Smooth muscle cell (in vitro differentiated cells): ENCODE data around the gene NSL1. TPM values are rescaled to one million over a fixed set of nuclear protein-coding genes. Genes with fewer than 3 reads are reported as not detected.
"Not testable (repeated sequence)": the region's sequence is repeated elsewhere in the genome, so short reads cannot be mapped to it uniquely, and the experiment has no call there.

Experiments used
- DNase-seq: peaks from one replicate; lab custom pipeline; 2025; ENCODE audit not compliant: unreplicated experiment; lab: John Stamatoyannopoulos, UW
- H2AFZ ChIP-seq: fragments of 200-600 bp; sonication (generic); 2 replicates; pipeline ENCODE4 v1.6.0; 2016; ENCODE audit warnings: antibody characterized with exemption, low read depth, mild to moderate bottlenecking
- H3F3A ChIP-seq: fragments of 200-600 bp; sonication (generic); 2 replicates; pipeline ENCODE4 v1.6.0; 2017; ENCODE audit warnings: antibody characterized with exemption, low read depth
- H3K27ac ChIP-seq: fragments of 200-600 bp; sonication (generic); 2 replicates; pipeline ENCODE4 v1.5.1; 2016; ENCODE audit warnings: low read depth, mild to moderate bottlenecking
- H3K27me3 ChIP-seq: fragments of 200-600 bp; sonication (generic); 2 replicates; pipeline ENCODE4 v1.6.1; 2016; ENCODE audit warnings: low read depth, mild to moderate bottlenecking
- H3K36me3 ChIP-seq: fragments of 200-600 bp; sonication (generic); 2 replicates; pipeline ENCODE4 v1.5.1; 2016; ENCODE audit warnings: low read depth
- H3K4me1 ChIP-seq: fragments of 200-600 bp; sonication (generic); 2 replicates; pipeline ENCODE4 v1.5.1; 2016; ENCODE audit warnings: low read depth
- H3K4me2 ChIP-seq: fragments of 200-600 bp; sonication (generic); 2 replicates; pipeline ENCODE4 v1.6.0; 2016; ENCODE audit warnings: mild to moderate bottlenecking
- H3K4me3 ChIP-seq: fragments of 200-600 bp; sonication (generic); 2 replicates; pipeline ENCODE4 v1.5.1; 2016; ENCODE audit warnings: mild to moderate bottlenecking
- H3K79me2 ChIP-seq: fragments of 200-600 bp; sonication (generic); 2 replicates; pipeline ENCODE4 v1.6.0; 2016; ENCODE audit warnings: low read depth, mild to moderate bottlenecking
- H3K9ac ChIP-seq: fragments of 200-600 bp; sonication (generic); 2 replicates; pipeline ENCODE4 v1.6.0; 2016; ENCODE audit warnings: low read depth
- H3K9me3 ChIP-seq: fragments of 200-600 bp; sonication (generic); replicated peaks from 2 replicates; pipeline ENCODE4 v1.5.1; 2016; ENCODE audit warnings: low read depth
- H4K20me1 ChIP-seq: fragments of 200-600 bp; sonication (generic); 2 replicates; pipeline ENCODE4 v1.6.0; 2016; ENCODE audit warnings: low read depth
- WGBS: methylation state at CpG from one replicate; pipeline ENCODE4 v1.1.7; 2016; ENCODE audit warnings: low lambda C conversion rate; 5-methylcytosine and 5-hydroxymethylcytosine counted together
- polyA plus RNA-seq: library from polyadenylated mRNA; unstranded; fragments of >200 nt; fragmentation: Nextera tagmentation; extraction: Ambion mirVana; gene quantifications from 2 replicates; pipeline ENCODE4 v1.2.1, GENCODE V29; 2016
- total RNA-seq: library from RNA; depleted of rRNA; stranded (reverse); fragments of >200 nt; gene quantifications from 2 replicates; pipeline ENCODE4 v1.2.3, GENCODE V29; 2014
- TF ChIP-seq, protein P1 (sequence below): fragments of 200-600 bp; sonication (generic); IDR thresholded peaks from 2 replicates; pipeline ENCODE4 v1.5.1; 2017; ENCODE audit warnings: borderline replicate concordance, mild to moderate bottlenecking, antibody characterized with exemption; ENCODE audit not compliant: insufficient read depth, poor library complexity, severe bottlenecking

NSL1 gene
- total and polyA plus RNA-seq, 2 experiments from 2014 or later: 30.9 to 34.5 TPM

DNA sequence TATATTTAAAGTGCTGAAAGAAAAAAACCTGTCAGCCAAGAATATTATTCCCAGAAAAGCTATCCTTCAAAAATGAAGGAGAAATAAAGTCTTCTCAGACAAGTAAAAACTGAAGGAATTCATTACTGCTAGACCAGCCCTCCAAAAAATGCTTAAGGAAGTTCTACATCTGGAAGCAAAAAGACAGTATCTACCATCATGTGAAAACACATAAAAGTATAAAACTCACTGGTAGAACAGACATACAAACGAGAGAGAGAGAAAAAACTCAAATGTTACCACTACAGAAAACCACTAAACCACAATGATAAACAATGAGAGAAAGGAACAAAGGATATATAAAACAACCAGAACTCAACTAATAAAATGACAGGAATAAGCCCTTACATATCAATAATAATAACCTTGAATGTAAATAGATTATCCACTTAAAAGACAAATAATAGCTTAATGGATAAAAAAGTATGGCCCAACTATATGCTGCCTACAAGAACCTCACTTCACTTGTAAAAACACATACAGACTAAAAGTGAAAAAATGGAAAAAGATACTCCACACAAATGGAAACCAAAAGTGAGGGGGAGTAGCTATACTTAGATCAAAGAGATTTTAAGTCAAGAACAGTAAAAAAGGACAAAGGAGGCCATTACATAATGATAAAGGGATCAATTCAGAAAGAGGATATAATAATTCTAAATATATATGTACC is 22.0 kb downstream of the NSL1 start:
- Histone ChIP-seq H3K79me2 (peaks cover 35% of the 10 kb centered on the region), H3K9me3 (peaks cover 4% of the 10 kb centered on the region), H3K36me3 (peaks cover 7% of the 10 kb centered on the region), H4K20me1 (no peaks in the 10 kb centered on the region), H2AFZ (no peak overlapping the region), H3K4me3 (no peak overlapping the region), H3K4me2 (no peak overlapping the region), H3K4me1 (no peaks in the 10 kb centered on the region), H3F3A (no peaks in the 10 kb centered on the region), H3K27me3 (no peaks in the 10 kb centered on the region), H3K9ac (no peak overlapping the region), H3K27ac (no peak overlapping the region)
- 55% methylated on average over 1 of the region's 1 CpG for WGBS
- no peak for DNase-seq
- TF ChIP-seq, protein P1, sequence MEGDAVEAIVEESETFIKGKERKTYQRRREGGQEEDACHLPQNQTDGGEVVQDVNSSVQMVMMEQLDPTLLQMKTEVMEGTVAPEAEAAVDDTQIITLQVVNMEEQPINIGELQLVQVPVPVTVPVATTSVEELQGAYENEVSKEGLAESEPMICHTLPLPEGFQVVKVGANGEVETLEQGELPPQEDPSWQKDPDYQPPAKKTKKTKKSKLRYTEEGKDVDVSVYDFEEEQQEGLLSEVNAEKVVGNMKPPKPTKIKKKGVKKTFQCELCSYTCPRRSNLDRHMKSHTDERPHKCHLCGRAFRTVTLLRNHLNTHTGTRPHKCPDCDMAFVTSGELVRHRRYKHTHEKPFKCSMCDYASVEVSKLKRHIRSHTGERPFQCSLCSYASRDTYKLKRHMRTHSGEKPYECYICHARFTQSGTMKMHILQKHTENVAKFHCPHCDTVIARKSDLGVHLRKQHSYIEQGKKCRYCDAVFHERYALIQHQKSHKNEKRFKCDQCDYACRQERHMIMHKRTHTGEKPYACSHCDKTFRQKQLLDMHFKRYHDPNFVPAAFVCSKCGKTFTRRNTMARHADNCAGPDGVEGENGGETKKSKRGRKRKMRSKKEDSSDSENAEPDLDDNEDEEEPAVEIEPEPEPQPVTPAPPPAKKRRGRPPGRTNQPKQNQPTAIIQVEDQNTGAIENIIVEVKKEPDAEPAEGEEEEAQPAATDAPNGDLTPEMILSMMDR: no peak

DNA sequence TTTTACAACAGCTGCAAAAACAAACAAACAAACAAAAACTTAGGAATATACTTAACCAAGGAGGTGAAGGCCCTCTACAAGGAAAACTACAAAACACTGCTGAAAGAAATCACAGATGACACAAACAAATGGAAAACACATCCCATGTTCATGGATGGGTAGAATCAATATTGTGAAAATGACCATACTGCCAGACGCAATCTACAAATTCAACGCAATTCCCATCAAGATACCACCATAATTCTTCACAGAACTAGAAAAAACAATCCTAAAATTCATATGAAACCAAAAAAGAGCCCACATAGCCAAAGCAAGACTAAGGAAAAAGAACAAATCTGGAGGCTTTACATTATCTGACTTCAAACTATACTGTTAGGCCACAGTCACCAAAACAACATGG is 24.8 kb downstream of the NSL1 start:
- H3K4me3 ChIP-seq, H3K4me2 ChIP-seq, H3K4me1 ChIP-seq, H3K9ac ChIP-seq, H3F3A ChIP-seq, H2AFZ ChIP-seq, H3K9me3 ChIP-seq, H3K36me3 ChIP-seq, DNase-seq, H3K27me3 ChIP-seq, H3K27ac ChIP-seq, H4K20me1 ChIP-seq: not testable (repeated sequence)
- peaks cover 29% of the 10 kb centered on the region for H3K79me2 ChIP-seq
- WGBS: 76% methylated on average over 2 of the region's 2 CpGs

DNA sequence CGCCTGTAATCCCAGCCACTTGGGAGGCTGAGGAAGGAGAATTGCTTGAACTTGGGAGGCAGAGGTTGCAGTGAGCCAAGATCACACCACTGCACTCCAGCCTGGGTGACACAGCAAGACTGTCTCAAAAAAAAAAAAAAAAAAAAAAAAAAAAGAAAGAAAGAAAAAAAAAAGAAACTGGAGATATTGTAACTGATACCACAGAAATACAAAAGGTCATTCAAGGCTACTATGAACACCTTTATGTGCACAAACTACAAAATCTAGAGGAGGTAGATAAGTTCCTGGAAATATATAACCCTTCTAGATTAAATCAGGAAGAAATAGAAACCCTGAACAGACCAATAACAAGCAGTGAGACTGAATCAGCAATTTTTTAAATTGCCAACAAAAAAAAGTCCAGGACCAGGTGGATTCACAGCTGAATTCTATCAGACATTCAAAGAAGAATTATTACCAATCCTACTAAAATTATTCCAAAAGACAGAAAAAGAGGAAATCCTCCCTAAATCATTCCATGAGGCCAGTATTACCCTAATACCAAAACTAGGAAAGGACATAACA is 26.8 kb downstream of the NSL1 start:
- Histone ChIP-seq H4K20me1 (peaks cover 16% of the 10 kb centered on the region), H3K79me2 (peaks cover 24% of the 10 kb centered on the region)
- H3K36me3 ChIP-seq, H3K9ac ChIP-seq, H3K9me3 ChIP-seq, H2AFZ ChIP-seq, H3K4me1 ChIP-seq, H3K27me3 ChIP-seq, H3F3A ChIP-seq, H3K4me2 ChIP-seq, H3K27ac ChIP-seq, H3K4me3 ChIP-seq, DNase-seq: not testable (repeated sequence)
- WGBS: 100% methylated on average over 1 of the region's 1 CpG

DNA sequence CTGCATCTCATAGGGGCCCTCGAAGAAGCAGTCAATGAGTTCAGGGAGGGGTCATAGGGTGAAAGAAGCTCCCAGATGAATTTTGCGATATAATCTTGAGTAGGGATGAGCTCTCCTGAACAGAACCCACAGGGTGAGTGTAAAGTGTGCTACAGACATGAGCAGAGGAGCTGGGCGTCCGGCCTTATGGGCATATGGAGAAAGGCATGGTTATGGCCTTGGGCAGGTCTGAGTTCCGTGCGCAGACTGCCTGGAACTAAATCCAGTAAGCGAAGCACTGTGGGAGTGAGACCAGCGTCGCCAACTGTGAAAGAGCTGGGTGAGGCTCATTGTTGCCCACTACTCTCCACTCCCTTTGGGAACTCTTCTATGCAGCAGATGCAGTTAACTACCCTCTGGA is 28.7 kb downstream of the NSL1 start:
- peaks cover 31% of the 10 kb centered on the region for H3K79me2 ChIP-seq
- peaks cover 24% of the 10 kb centered on the region for H4K20me1 ChIP-seq
- H3K4me3 ChIP-seq: no peak overlapping the region
- 96% methylated on average over 9 of the region's 9 CpGs for WGBS
- H3K4me1 ChIP-seq: no peaks in the 10 kb centered on the region
- H3K27me3 ChIP-seq: no peaks in the 10 kb centered on the region
- H2AFZ ChIP-seq: no peak overlapping the region
- no peaks in the 10 kb centered on the region for H3K36me3 ChIP-seq
- no peak overlapping the region for H3K27ac ChIP-seq
- TF ChIP-seq, protein P1: no peak
- no peaks in the 10 kb centered on the region for H3F3A ChIP-seq
- no peak for DNase-seq
- no peak overlapping the region for H3K9ac ChIP-seq
- H3K9me3 ChIP-seq: no peaks in the 10 kb centered on the region
- no peak overlapping the region for H3K4me2 ChIP-seq
